ENCODE data around the gene MAGI2.
"Not testable (repeated sequence)": the region's sequence is repeated elsewhere in the genome, so short reads cannot be mapped to it uniquely, and the experiment has no call there.

Gene MAGI2

GRCh38 chr7:78323118-78323517 lies 1130.3 kb downstream of the MAGI2 start:
- DNase-seq, result no peak

GRCh38 chr7:78322231-78322630 lies 1131.2 kb downstream of the MAGI2 start:
- DNase-seq, result not testable (repeated sequence)

- DNase-seq, result no peak
Measured at GRCh38 chr7:78317371-78317770, 1136.1 kb downstream of the MAGI2 start.

- DNase-seq, result no peak
Measured at GRCh38 chr7:78316110-78316509, 1137.4 kb downstream of the MAGI2 start.

DNA sequence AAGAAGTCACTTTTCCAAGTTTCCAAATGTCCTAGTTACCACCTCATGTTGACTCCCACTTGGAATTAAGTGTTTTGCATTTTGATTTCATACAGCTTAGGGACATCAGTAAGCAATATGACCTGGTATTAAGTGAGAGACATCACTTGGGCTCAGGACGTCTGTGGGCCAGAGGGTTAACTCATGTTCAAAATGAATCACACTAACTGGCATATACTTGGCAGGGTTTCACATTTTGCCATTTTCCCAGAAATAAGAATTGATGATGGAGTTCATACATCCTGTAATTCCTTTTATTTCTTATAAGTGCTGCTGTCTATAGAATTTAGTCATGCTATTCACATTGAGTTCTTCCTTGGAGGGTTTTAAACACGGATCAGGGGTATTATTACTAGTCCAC lies 1138.3 kb downstream of the MAGI2 start:
- no peak for DNase-seq

GRCh38 chr7:78311181-78311580 lies 1142.3 kb downstream of the MAGI2 start:
- no peak for DNase-seq

DNA sequence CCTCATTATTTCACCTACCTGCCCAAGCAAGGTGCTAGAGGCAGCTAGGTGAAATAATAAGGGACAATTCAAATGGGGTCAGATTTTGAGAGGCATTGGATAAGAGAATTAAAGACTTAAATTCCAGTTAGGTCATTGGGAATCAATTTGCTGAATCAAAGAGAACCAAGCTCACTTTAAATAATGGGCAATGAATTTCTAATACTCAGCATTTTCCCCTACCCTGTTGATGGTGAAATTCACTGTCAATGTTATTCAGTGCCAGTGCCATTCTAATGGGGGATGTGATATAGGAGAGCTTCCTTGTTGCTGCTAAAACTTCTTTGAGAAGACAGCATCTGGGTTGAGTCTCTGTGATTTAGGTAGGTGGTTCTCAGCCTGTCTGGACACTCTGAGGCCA lies 1145.6 kb downstream of the MAGI2 start:
- DNase-seq, result no peak

DNA sequence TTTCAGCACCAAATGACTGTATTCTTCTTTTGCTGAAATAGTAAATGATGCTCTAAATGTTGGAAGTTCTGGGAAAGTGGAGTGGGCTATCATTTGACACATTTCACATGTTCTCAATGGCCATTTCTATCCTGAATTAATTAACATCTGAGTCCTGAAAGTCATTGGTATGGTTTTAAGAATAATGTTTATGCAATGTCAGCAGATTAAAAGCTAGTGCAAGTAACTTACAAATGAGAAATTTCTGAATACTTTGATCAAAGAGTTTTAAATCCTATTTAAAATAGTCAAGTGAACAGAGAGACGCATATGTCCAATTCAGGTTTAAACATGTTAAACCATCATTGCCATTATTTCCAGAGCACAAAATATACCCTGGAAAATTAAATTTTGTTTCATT lies 1146.8 kb downstream of the MAGI2 start:
- DNase-seq, result no peak

DNA sequence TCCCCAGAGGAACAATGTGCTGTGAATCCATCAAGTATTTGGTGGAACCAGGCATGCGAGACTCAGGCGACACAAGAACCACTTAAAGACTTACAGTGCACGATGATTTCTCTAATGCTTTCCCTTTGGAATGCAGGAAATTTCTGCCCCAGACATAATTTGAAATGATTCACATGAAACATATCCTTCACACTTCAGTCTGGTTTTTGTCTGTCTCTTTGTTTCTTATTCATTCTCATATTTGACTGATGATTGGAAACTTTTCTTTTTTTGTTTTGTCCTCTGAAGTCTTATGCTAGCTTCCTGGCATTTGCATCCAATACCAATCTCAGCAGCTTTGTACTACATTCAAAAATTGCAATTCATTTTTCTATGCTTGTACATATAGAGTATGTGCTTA lies 1152.1 kb downstream of the MAGI2 start:
- no peak for DNase-seq

- no peak for DNase-seq
Measured at GRCh38 chr7:78299088-78299487, 1154.4 kb downstream of the MAGI2 start.

DNA sequence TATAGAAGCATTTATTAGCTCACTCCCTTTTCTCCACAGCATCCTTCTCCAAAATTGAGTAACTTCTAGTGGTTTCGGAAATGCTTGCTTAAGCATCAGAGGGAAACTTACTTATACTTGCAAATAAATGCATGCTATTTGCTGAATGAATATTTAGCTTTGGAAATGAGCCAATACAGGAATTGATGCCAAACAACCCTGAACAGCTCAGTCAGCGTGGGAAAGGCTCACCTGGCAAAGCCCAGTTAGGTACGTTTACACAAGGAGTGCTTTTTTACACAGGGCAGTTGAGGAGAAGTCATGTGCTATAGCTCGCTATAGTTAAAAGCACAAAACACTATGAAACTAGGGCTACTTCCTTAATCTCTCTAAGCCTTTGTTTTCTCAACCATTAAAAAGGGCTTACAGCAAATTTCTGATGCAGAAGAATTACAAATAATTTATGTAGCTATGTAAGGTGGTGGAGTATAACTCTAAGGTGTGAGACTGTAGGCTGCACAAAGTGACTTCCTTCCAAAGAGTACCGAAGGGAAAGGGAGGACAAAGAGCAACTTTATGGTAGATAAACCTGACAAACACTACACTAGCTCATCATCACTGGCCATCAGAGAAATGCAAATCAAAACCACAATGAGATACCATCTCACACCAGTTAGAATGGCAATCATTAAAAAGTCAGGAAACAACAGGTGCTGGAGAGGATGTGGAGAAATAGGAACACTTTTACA lies 1156.7 kb downstream of the MAGI2 start:
- no peak for DNase-seq

DNA sequence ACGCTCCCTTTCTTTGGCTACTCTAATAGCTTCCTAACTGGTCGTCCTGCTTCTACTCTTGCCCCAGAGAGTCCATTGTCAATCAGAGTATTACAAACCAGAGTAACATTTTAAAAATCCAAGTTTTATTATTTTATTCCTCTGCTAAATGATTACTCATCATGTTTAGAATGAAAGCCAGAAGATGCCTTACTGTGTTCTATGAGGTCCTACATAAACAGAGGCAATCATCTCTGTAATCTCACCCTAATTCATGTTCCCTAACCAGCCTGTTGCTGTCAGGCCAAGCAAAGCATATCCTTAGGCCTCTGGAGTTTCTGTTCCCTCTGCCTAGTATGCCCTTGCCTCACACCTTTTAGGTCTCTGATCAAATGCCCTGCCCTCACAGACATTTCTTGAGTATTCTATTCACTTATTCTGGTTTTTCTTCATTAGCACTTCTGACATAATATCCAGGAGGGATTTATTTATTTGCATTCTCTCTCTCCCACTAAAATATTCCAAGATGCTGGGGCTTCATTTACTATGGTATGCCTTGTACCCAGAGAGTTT lies 1157.3 kb downstream of the MAGI2 start:
- no peak for DNase-seq

DNA sequence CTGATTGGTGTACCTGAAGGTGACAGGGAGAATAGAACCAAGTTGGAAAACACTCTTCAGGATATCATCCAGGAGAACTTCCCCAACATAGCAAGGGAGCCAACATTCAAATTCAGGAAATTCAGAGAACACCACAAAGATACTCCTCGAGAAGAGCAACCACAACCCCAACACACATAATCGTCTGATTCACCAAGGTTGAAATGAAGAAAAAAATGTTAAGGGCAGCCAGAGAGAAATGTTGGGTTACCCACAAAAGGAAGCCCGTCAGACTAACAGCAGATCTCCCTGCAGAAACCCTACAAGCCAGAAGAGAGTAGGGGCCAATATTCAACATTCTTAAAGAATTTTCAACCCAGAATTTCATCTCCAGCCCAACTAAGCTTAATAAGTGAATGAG lies 1164.0 kb downstream of the MAGI2 start:
- not testable (repeated sequence) for DNase-seq

DNA sequence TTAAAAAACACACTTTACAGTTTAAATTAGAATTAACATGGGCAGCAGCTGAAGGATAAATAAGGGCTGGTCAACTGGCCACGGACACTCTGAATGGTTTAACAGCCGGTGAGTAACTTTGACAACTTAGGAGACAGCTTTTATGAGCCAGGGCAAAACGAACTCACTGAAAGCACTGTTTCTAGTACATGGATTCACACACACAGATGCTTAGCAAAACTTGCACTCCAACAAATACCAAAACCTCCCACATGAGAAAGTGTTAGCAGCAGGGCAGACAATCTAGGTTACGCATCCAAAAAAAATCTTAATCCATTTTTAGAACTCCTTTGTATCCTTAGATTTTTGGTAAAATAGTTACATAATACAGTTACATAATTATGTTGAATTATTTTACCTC lies 1168.5 kb downstream of the MAGI2 start:
- no peak for DNase-seq

GRCh38 chr7:78280276-78280675 lies 1173.2 kb downstream of the MAGI2 start:
- DNase-seq, result no peak

- DNase-seq, result no peak
Measured at GRCh38 chr7:78279457-78279856, 1174.0 kb downstream of the MAGI2 start.

GRCh38 chr7:78279032-78279431 lies 1174.4 kb downstream of the MAGI2 start:
- DNase-seq, result no peak

DNA sequence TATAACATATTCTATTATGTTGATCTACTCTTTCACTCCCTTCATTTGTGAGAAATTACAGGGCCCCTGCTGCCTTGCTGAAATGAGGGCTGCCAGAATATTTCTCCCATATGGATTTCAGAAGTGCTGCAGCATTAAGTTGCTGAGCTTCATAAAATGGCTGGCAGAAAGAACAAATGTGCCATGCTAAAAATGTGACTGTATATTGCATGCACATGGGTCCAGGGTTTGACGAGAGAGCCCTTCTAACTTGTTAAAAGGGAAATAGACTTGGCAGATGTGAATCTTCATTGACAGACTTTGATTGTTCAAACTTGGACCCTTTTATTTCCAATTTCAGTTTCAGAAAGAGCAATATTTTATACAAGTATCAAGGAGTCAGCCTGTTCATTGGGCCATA lies 1186.3 kb downstream of the MAGI2 start:
- no peak for DNase-seq

- DNase-seq, result no peak
Measured at GRCh38 chr7:78265486-78265885, 1188.0 kb downstream of the MAGI2 start.

GRCh38 chr7:78265071-78265470 lies 1188.4 kb downstream of the MAGI2 start:
- no peak for DNase-seq

GRCh38 chr7:78264105-78264504 lies 1189.4 kb downstream of the MAGI2 start:
- DNase-seq, result no peak

GRCh38 chr7:78261739-78262138 lies 1191.7 kb downstream of the MAGI2 start:
- DNase-seq, result no peak

GRCh38 chr7:78261302-78261701 lies 1192.2 kb downstream of the MAGI2 start:
- DNase-seq, result no peak

DNA sequence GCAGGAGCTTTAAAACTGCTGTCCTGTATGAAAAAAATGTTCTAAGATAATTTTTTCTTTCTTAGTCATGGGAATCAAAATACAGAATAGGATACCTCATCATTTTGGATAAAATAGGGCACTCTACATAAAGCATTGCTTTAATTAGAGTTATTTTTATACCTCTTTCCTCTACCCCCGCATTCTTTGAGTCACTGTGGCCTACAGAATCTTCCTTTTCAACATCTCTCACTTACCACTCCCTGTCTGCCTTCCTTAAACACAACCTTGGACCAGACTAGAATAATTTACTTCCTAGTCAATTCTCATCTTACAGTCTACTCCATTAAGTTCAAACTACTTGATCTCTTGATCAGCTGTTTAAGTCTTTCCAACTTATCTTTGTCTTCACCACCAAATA lies 1192.6 kb downstream of the MAGI2 start:
- DNase-seq, result no peak

- no peak for DNase-seq
Measured at GRCh38 chr7:78254726-78255055, 1198.8 kb downstream of the MAGI2 start.
